K562 (cell line): ENCODE results near the gene SRCIN1. TPM values are rescaled to one million over a fixed set of nuclear protein-coding genes. Genes with fewer than 3 reads are reported as not detected.

ENCODE experiments used
- ATAC-seq: fragments of 200-7000 bp; cut with Tn5 transposase; 3 replicates; pipeline ENCODE4 v1.9.1; 2020; ENCODE audit warnings: moderate library complexity
- BruUV-seq: library from RNA; stranded (reverse); fragments of 400-500 nt; replicated peaks from 2 replicates; lab custom pipeline; 2021; lab: Mats Ljungman, UMichigan
- CTCF ChIA-PET: fragments of 300-600 bp; formaldehyde crosslinking; extraction: SDS; loops from one replicate; lab custom pipeline; 2021; ENCODE audit warnings: low intra/inter-chr PET ratio; lab: Yijun Ruan, JAX
- POLR2A ChIA-PET: fragments of 300-600, 350-650 bp; sonication (Branson Sonifier 250); formaldehyde crosslinking; extraction: SDS; loops from one replicate; lab custom pipeline; 2021; ENCODE audit warnings: antibody characterized with exemption, inconsistent platforms; lab: Yijun Ruan, JAX
- DNase-seq, 4 experiments: peaks; one replicate each; pipeline versions ENCODE4 v3.0.0 to v3.0.0-alpha.2; 2011 to 2018; ENCODE audit warnings: low spot score in 3 of 4, mixed read lengths in 3 of 4; ENCODE audit errors: extremely low read depth in 1 of 4
- FAIRE-seq: peaks from 2 replicates; lab custom pipeline; 2011; peaks lifted over from hg19 to GRCh38; lab: Jason Lieb, UNC
- H2AFZ ChIP-seq: 2 replicates; pipeline ENCODE4 v1.6.0; 2011; ENCODE audit warnings: low read depth, low read length, control low read depth, inconsistent platforms
- H3K27ac ChIP-seq: fragments of 200-600 bp; 3 replicates; pipeline ENCODE4 v1.8.0; 2011; ENCODE audit warnings: low read depth, mild to moderate bottlenecking, control low read depth, inconsistent platforms, low read length, moderate library complexity, mixed read lengths; ENCODE audit errors: extremely low read depth
- H3K27me3 ChIP-seq, 2 experiments: fragments of 300-600 bp in 1 of 2; 2 replicates in 1 of 2; 3 replicates in 1 of 2; pipeline versions ENCODE4 v1.6.0 to v1.8.0; 2011; ENCODE audit warnings: inconsistent platforms in 2 of 2, low read length in 2 of 2, mild to moderate bottlenecking in 1 of 2, mixed read lengths in 1 of 2, moderate library complexity in 1 of 2; ENCODE audit not compliant: control insufficient read depth in 2 of 2, insufficient read depth in 2 of 2
- H3K36me3 ChIP-seq: fragments of 300-600 bp; 3 replicates; pipeline ENCODE4 v1.8.0; 2011; ENCODE audit warnings: mild to moderate bottlenecking, low read length, inconsistent platforms; ENCODE audit not compliant: control insufficient read depth, insufficient read depth
- H3K4me1 ChIP-seq, 2 experiments: fragments of 200-600 bp in 1 of 2; replicated peaks in 1 of 2; 2 replicates in 1 of 2; 3 replicates in 1 of 2; pipeline versions ENCODE4 v1.5.1 to v1.8.0; 2011; ENCODE audit warnings: inconsistent platforms in 2 of 2, low read length in 2 of 2, mild to moderate bottlenecking in 1 of 2, mixed read lengths in 1 of 2, moderate library complexity in 1 of 2; ENCODE audit not compliant: control insufficient read depth in 2 of 2, insufficient read depth in 2 of 2
- H3K4me2 ChIP-seq: 2 replicates; pipeline ENCODE4 v1.6.1; 2011; ENCODE audit warnings: low read length, control low read depth, inconsistent platforms, mixed read lengths; ENCODE audit not compliant: insufficient read depth
- H3K4me3 ChIP-seq: fragments of 200-600 bp; sonication (generic), shearing (Covaris generic); 2 replicates; pipeline ENCODE4 v1.5.1; 2016; ENCODE audit warnings: control low read depth, inconsistent platforms
- H3K79me2 ChIP-seq: fragments of 200-600 bp; 3 replicates; pipeline ENCODE4 v1.8.0; 2011; ENCODE audit warnings: low read length, inconsistent platforms; ENCODE audit not compliant: control insufficient read depth, insufficient read depth
- H3K9ac ChIP-seq, 2 experiments: 2 replicates each; pipeline versions ENCODE4 v1.6.0 to v1.6.1; 2011; ENCODE audit warnings: low read depth in 2 of 2, low read length in 2 of 2, control low read depth in 1 of 2, inconsistent platforms in 1 of 2, mild to moderate bottlenecking in 1 of 2, mixed read lengths in 1 of 2; ENCODE audit not compliant: insufficient read depth in 1 of 2
- H3K9me1 ChIP-seq: one replicate; pipeline ENCODE4 v1.6.0; 2011; ENCODE audit warnings: inconsistent platforms, mild to moderate bottlenecking, low read length, moderate library complexity; ENCODE audit not compliant: control insufficient read depth, insufficient read depth
- H3K9me3 ChIP-seq: replicated peaks from 2 replicates; pipeline ENCODE4 v1.5.1; 2011; ENCODE audit warnings: low read depth, low read length, inconsistent platforms; ENCODE audit not compliant: control insufficient read depth, insufficient read depth
- H4K20me1 ChIP-seq: replicated peaks from 2 replicates; pipeline ENCODE4 v1.6.1; 2011; ENCODE audit warnings: low read length, inconsistent platforms, mixed read lengths; ENCODE audit not compliant: control insufficient read depth, insufficient read depth
- KAT2B ChIP-seq: IDR thresholded peaks from one replicate; pipeline ENCODE4 v1.6.1; 2012; ENCODE audit warnings: low read depth, mild to moderate bottlenecking, control low read depth, inconsistent platforms, low read length, moderate library complexity
- WGBS: fragments of 100-300 bp; shearing (Covaris generic); methylation state at CpG from one replicate; pipeline ENCODE4 v1.1.6; 2016; ENCODE audit warnings: low coverage, mixed read lengths; ENCODE audit not compliant: insufficient coverage; ENCODE audit errors: missing lambda C conversion rate; 5-methylcytosine and 5-hydroxymethylcytosine counted together
- in situ Hi-C: fragments of 300-500 bp; cut with MboI; formaldehyde crosslinking; loops from 4 replicates; pipeline ENCODE4 v1.15.0; 2018; ENCODE audit warnings: inconsistent platforms, mixed read lengths
- intact Hi-C: fragments of 100-400 bp; cut with micrococcal nuclease; formaldehyde crosslinking; loops from 2 replicates; pipeline ENCODE4 v1.14.2; 2022
- polyA plus RNA-seq, 8 experiments: library from polyadenylated mRNA; depleted of rRNA in 4 of 8; stranded (reverse) in 5 of 8; unstranded in 3 of 8; fragments of >200 nt; fragmentation: Nextera tagmentation in 2 of 8; fragmentation: Illumina TruSeq in 1 of 8; extraction: Ambion mirVana in 2 of 8; extraction: Trizol in 1 of 8; gene quantifications; 2 replicates each; pipeline versions ENCODE4 v1.2.1 to v1.2.3, GENCODE V29; 2011 to 2014; ENCODE audit warnings: inconsistent platforms in 1 of 8, missing spikeins in 1 of 8
- total RNA-seq, 7 experiments: library from RNA; depleted of rRNA in 6 of 7; stranded (reverse); fragments of >200 nt in 6 of 7; fragmentation: Illumina TruSeq in 2 of 7; extraction: Trizol in 2 of 7; gene quantifications; 2 replicates each; pipeline versions ENCODE4 v1.2.1 to v1.2.3, GENCODE V29; 2011 to 2021; ENCODE audit warnings: low replicate concordance in 1 of 7
- TF ChIP-seq, protein P1 (sequence below): fragments of 200-800 bp; sonication (Bioruptor generic); IDR thresholded peaks from 2 replicates; pipeline ENCODE4 v1.6.1; 2017; ENCODE audit warnings: missing genetic modification characterization, missing compliant biosample characterization

SRCIN1 gene
- total and polyA plus RNA-seq, 9 of the 15 experiments (the other 6 are each of a cell fraction or from before 2014, with no cell fraction given), result 0.09 to 0.33 (median 0.13) TPM; not detected in 6

DNA sequence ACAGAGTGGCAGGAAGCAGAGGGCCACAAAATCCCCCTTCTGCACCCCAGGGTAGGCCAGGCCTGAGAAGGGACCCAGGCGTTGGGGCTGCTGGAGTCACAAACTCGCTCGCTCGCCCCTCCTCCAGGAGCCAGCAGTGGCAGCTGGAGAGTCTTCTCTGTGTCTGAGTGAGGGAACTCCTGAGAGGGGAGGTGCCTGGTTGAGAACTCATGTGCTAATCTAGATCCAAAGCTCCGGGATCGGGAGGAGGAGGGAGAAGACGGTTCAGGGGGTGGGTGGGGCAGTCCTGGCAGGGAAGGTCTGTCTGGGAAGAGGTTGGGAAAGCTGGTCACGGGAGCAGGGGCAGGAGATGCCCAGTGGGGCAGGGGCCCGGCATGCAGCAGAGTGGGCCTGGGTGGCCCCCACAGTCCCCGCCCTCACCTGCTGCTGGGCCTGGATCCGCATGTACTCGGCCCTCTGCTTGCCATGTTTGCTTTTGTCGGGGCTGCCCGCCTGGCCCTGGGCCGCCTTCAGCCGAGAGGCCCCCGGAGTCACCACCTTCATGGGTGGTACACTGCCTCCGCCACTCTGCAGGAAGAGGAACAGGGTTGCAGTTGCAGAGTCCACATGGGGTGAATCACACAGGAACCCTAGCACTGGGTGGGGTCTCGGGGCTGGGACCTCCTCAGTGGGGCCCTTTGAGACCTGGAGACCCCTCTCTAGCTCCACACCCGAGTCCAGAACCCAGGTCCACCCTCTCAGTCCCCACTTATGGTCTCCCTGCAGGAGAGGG lies 62.2 kb downstream of the SRCIN1 start:
- 0 out of 2 replicates have a peak, but pooled peaks cover 6% of the 10 kb centered on the region for H4K20me1 ChIP-seq
- intact Hi-C loops, result no loop called here
- in situ Hi-C loops, result no loop called here
- H3K4me3 ChIP-seq, result no peak overlapping the region
- no peaks in the 10 kb centered on the region for H3K9me3 ChIP-seq
- ATAC-seq (peak; percentile 55), DNase-seq (no peak), FAIRE-seq (no peak)
- ChIA-PET CTCF (no interaction called here), POLR2A (interaction anchor here (0.6 to 1.1 kb wide), 5 partner anchors 11 to 629 kb away, joined by 3 read pairs; no protein-coding TSS in a partner anchor)
- no peak overlapping the region for H2AFZ ChIP-seq
- no peaks in the 10 kb centered on the region for H3K36me3 ChIP-seq
- no TSS peak for BruUV-seq
- peak overlapping the region in 1 of 2 experiments; percentile 35; a peak in 1 of 4 replicates for H3K9ac ChIP-seq
- TF ChIP-seq KAT2B, result no peak
- TF ChIP-seq, protein P1, sequence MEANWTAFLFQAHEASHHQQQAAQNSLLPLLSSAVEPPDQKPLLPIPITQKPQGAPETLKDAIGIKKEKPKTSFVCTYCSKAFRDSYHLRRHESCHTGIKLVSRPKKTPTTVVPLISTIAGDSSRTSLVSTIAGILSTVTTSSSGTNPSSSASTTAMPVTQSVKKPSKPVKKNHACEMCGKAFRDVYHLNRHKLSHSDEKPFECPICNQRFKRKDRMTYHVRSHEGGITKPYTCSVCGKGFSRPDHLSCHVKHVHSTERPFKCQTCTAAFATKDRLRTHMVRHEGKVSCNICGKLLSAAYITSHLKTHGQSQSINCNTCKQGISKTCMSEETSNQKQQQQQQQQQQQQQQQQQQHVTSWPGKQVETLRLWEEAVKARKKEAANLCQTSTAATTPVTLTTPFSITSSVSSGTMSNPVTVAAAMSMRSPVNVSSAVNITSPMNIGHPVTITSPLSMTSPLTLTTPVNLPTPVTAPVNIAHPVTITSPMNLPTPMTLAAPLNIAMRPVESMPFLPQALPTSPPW (CRISPR knock-in tag), result peak; percentile 21; the same call in 1 of the 2 replicates
- H3K79me2 ChIP-seq, result no peaks in the 10 kb centered on the region
- H3K4me1 ChIP-seq, result peaks cover 0 to 11% of the 10 kb centered on the region in 2 experiments; a peak in 2 of 5 replicates
- H3K27me3 ChIP-seq, result peaks cover 18 to 76% of the 10 kb centered on the region in 2 experiments
- no peak overlapping the region for H3K27ac ChIP-seq
- 4% methylated on average over 15 of the region's 20 CpGs for WGBS
- peaks cover 3% of the 10 kb centered on the region for H3K9me1 ChIP-seq
- H3K4me2 ChIP-seq, result no peak overlapping the region
